Smooth muscle cell (in vitro differentiated cells): Measurements from ENCODE around the gene XRCC4. TPM values are rescaled to one million over a fixed set of nuclear protein-coding genes. Genes with fewer than 3 reads are reported as not detected.

ENCODE experiments used
- DNase-seq: peaks from one replicate; lab custom pipeline; 2025; ENCODE audit not compliant: unreplicated experiment; lab: John Stamatoyannopoulos, UW
- H2AFZ ChIP-seq: fragments of 200-600 bp; sonication (generic); 2 replicates; pipeline ENCODE4 v1.6.0; 2016; ENCODE audit warnings: antibody characterized with exemption, low read depth, mild to moderate bottlenecking
- H3F3A ChIP-seq: fragments of 200-600 bp; sonication (generic); 2 replicates; pipeline ENCODE4 v1.6.0; 2017; ENCODE audit warnings: antibody characterized with exemption, low read depth
- H3K27ac ChIP-seq: fragments of 200-600 bp; sonication (generic); 2 replicates; pipeline ENCODE4 v1.5.1; 2016; ENCODE audit warnings: low read depth, mild to moderate bottlenecking
- H3K27me3 ChIP-seq: fragments of 200-600 bp; sonication (generic); 2 replicates; pipeline ENCODE4 v1.6.1; 2016; ENCODE audit warnings: low read depth, mild to moderate bottlenecking
- H3K36me3 ChIP-seq: fragments of 200-600 bp; sonication (generic); 2 replicates; pipeline ENCODE4 v1.5.1; 2016; ENCODE audit warnings: low read depth
- H3K4me1 ChIP-seq: fragments of 200-600 bp; sonication (generic); 2 replicates; pipeline ENCODE4 v1.5.1; 2016; ENCODE audit warnings: low read depth
- H3K4me2 ChIP-seq: fragments of 200-600 bp; sonication (generic); 2 replicates; pipeline ENCODE4 v1.6.0; 2016; ENCODE audit warnings: mild to moderate bottlenecking
- H3K4me3 ChIP-seq: fragments of 200-600 bp; sonication (generic); 2 replicates; pipeline ENCODE4 v1.5.1; 2016; ENCODE audit warnings: mild to moderate bottlenecking
- H3K79me2 ChIP-seq: fragments of 200-600 bp; sonication (generic); 2 replicates; pipeline ENCODE4 v1.6.0; 2016; ENCODE audit warnings: low read depth, mild to moderate bottlenecking
- H3K9ac ChIP-seq: fragments of 200-600 bp; sonication (generic); 2 replicates; pipeline ENCODE4 v1.6.0; 2016; ENCODE audit warnings: low read depth
- H3K9me3 ChIP-seq: fragments of 200-600 bp; sonication (generic); replicated peaks from 2 replicates; pipeline ENCODE4 v1.5.1; 2016; ENCODE audit warnings: low read depth
- H4K20me1 ChIP-seq: fragments of 200-600 bp; sonication (generic); 2 replicates; pipeline ENCODE4 v1.6.0; 2016; ENCODE audit warnings: low read depth
- CTCF ChIP-seq: fragments of 200-600 bp; sonication (generic); IDR thresholded peaks from 2 replicates; pipeline ENCODE4 v1.5.1; 2017; ENCODE audit warnings: borderline replicate concordance, mild to moderate bottlenecking, antibody characterized with exemption; ENCODE audit not compliant: insufficient read depth, poor library complexity, severe bottlenecking
- WGBS: methylation state at CpG from one replicate; pipeline ENCODE4 v1.1.7; 2016; ENCODE audit warnings: low lambda C conversion rate; 5-methylcytosine and 5-hydroxymethylcytosine counted together
- polyA plus RNA-seq: library from polyadenylated mRNA; unstranded; fragments of >200 nt; fragmentation: Nextera tagmentation; extraction: Ambion mirVana; gene quantifications from 2 replicates; pipeline ENCODE4 v1.2.1, GENCODE V29; 2016
- total RNA-seq: library from RNA; depleted of rRNA; stranded (reverse); fragments of >200 nt; gene quantifications from 2 replicates; pipeline ENCODE4 v1.2.3, GENCODE V29; 2014

The XRCC4 gene
- total and polyA plus RNA-seq, 2 experiments from 2014 or later = 98.1 to 110 TPM

GRCh38 chr5:83077662-83078261 is 415 bp downstream of the XRCC4 start:
- H3K4me2 ChIP-seq = peak overlapping the region; percentile 86
- peaks cover 23% of the 10 kb centered on the region for H4K20me1 ChIP-seq
- TF ChIP-seq CTCF = no peak
- no peaks in the 10 kb centered on the region for H3F3A ChIP-seq
- H2AFZ ChIP-seq = peak overlapping the region; percentile 97
- peak overlapping the region; percentile 90 for H3K27ac ChIP-seq
- H3K36me3 ChIP-seq = no peaks in the 10 kb centered on the region
- peak overlapping the region; percentile 84 for H3K9ac ChIP-seq
- peaks cover 77% of the 10 kb centered on the region for H3K79me2 ChIP-seq
- no peaks in the 10 kb centered on the region for H3K27me3 ChIP-seq
- DNase-seq = no peak
- peak overlapping the region; percentile 87 for H3K4me3 ChIP-seq
- H3K4me1 ChIP-seq = peaks cover 20% of the 10 kb centered on the region
- WGBS = 2% methylated on average over 14 of the region's 14 CpGs
- no peaks in the 10 kb centered on the region for H3K9me3 ChIP-seq

GRCh38 chr5:83082750-83083149 is 5.4 kb downstream of the XRCC4 start:
- no peak for DNase-seq
- H3K27ac ChIP-seq = no peak overlapping the region
- H3K27me3 ChIP-seq = no peaks in the 10 kb centered on the region
- peaks cover 60% of the 10 kb centered on the region for H3K79me2 ChIP-seq
- peaks cover 7% of the 10 kb centered on the region for H3K4me1 ChIP-seq
- H3K36me3 ChIP-seq = no peaks in the 10 kb centered on the region
- no peak overlapping the region for H2AFZ ChIP-seq
- no peak overlapping the region for H3K9ac ChIP-seq
- H3K4me3 ChIP-seq = no peak overlapping the region
- no peaks in the 10 kb centered on the region for H3K9me3 ChIP-seq
- H3F3A ChIP-seq = no peaks in the 10 kb centered on the region
- H4K20me1 ChIP-seq = no peaks in the 10 kb centered on the region
- no peak overlapping the region for H3K4me2 ChIP-seq
- no peak for TF ChIP-seq CTCF

GRCh38 chr5:83084336-83084735 is 7.0 kb downstream of the XRCC4 start:
- H3F3A ChIP-seq = no peaks in the 10 kb centered on the region
- no peaks in the 10 kb centered on the region for H3K4me1 ChIP-seq
- no peaks in the 10 kb centered on the region for H3K9me3 ChIP-seq
- H3K27me3 ChIP-seq = no peaks in the 10 kb centered on the region
- H3K4me3 ChIP-seq = no peak overlapping the region
- no peak overlapping the region for H2AFZ ChIP-seq
- H4K20me1 ChIP-seq = no peaks in the 10 kb centered on the region
- no peak overlapping the region for H3K9ac ChIP-seq
- no peak for TF ChIP-seq CTCF
- H3K36me3 ChIP-seq = no peaks in the 10 kb centered on the region
- H3K79me2 ChIP-seq = peaks cover 54% of the 10 kb centered on the region
- DNase-seq = no peak
- H3K4me2 ChIP-seq = no peak overlapping the region
- H3K27ac ChIP-seq = no peak overlapping the region
- WGBS = 89% methylated on average over 2 of the region's 2 CpGs

GRCh38 chr5:83085106-83085505 is 7.8 kb downstream of the XRCC4 start:
- peaks cover 47% of the 10 kb centered on the region for H3K79me2 ChIP-seq
- H3K27ac ChIP-seq = no peak overlapping the region
- WGBS = 88% methylated on average over 2 of the region's 2 CpGs
- no peaks in the 10 kb centered on the region for H3K36me3 ChIP-seq
- H2AFZ ChIP-seq = no peak overlapping the region
- no peak overlapping the region for H3K4me2 ChIP-seq
- H4K20me1 ChIP-seq = no peaks in the 10 kb centered on the region
- no peaks in the 10 kb centered on the region for H3F3A ChIP-seq
- H3K9ac ChIP-seq = no peak overlapping the region
- no peak for TF ChIP-seq CTCF
- H3K9me3 ChIP-seq = no peaks in the 10 kb centered on the region
- H3K4me3 ChIP-seq = no peak overlapping the region
- no peaks in the 10 kb centered on the region for H3K27me3 ChIP-seq
- no peak for DNase-seq
- no peaks in the 10 kb centered on the region for H3K4me1 ChIP-seq
